PC-3 (cell line): ENCODE data around the gene TXNL4A.

Source experiments
- CTCF ChIP-seq: fragments of 300-600 bp; sonication (generic); conservative IDR thresholded peaks from 2 replicates; pipeline ENCODE4 v1.5.1; 2017; ENCODE audit warnings: antibody characterized with exemption, low read depth, mild to moderate bottlenecking, low read length
- EZH2phosphoT487 ChIP-seq: fragments of 300-600 bp; sonication (generic); IDR thresholded peaks from 2 replicates; pipeline ENCODE4 v1.6.1; 2018; ENCODE audit warnings: mild to moderate bottlenecking, antibody characterized with exemption, low read length, borderline replicate concordance

GRCh38 chr18:79975985-79976680, 12.2 kb downstream of the TXNL4A start:
- TF ChIP-seq CTCF (no peak), EZH2phosphoT487 (no peak)
